CD4-positive, alpha-beta T cell treated with Interleukin-1 beta for 1 hour (primary cell): ENCODE data around the gene ABHD17B.
A peak's percentile ranks its signal among the peaks of the same experiment; 100 is the strongest.
"Not testable (repeated sequence)": the region's sequence is repeated elsewhere in the genome, so short reads cannot be mapped to it uniquely, and the experiment has no call there.

Source experiments
- DNase-seq, 2 donors: peaks; one replicate each; pipeline ENCODE4 v3.0.0-alpha.2; 2020 to 2022

ABHD17B gene

GRCh38 chr9:71911908-71912335 lies 929 bp upstream of the ABHD17B start:
- DNase-seq: no peak

GRCh38 chr9:71910650-71911060 lies 338 bp downstream of the ABHD17B start:
- no peak for DNase-seq

- peak; percentile 1 to 21 for DNase-seq
Measured at GRCh38 chr9:71909887-71910649, 925 bp downstream of the ABHD17B start.

GRCh38 chr9:71908825-71909224 lies 2.2 kb downstream of the ABHD17B start:
- DNase-seq: no peak

GRCh38 chr9:71904076-71904475 lies 6.9 kb downstream of the ABHD17B start:
- no peak for DNase-seq

GRCh38 chr9:71901695-71902597 lies 9.0 kb downstream of the ABHD17B start:
- DNase-seq: no peak

- DNase-seq: not testable (repeated sequence)
Measured at GRCh38 chr9:71898756-71899155, 12.2 kb downstream of the ABHD17B start.

GRCh38 chr9:71897577-71897976 lies 13.4 kb downstream of the ABHD17B start:
- DNase-seq: peak; percentile 8 to 37

GRCh38 chr9:71896761-71897160 lies 14.2 kb downstream of the ABHD17B start:
- no peak for DNase-seq

- DNase-seq: no peak
Measured at GRCh38 chr9:71895955-71896354, 15.0 kb downstream of the ABHD17B start.

GRCh38 chr9:71895117-71895516 lies 15.9 kb downstream of the ABHD17B start:
- DNase-seq: no peak

GRCh38 chr9:71891557-71892189 lies 19.3 kb downstream of the ABHD17B start:
- no peak for DNase-seq

GRCh38 chr9:71890042-71890679 lies 20.8 kb downstream of the ABHD17B start:
- no peak for DNase-seq

- no peak for DNase-seq
Measured at GRCh38 chr9:71887362-71887761, 23.6 kb downstream of the ABHD17B start.

GRCh38 chr9:71886541-71886940 lies 24.5 kb downstream of the ABHD17B start:
- DNase-seq: no peak

- DNase-seq: no peak
Measured at GRCh38 chr9:71886015-71886414, 25.0 kb downstream of the ABHD17B start.

GRCh38 chr9:71885467-71885866 lies 25.5 kb downstream of the ABHD17B start:
- no peak for DNase-seq

GRCh38 chr9:71884005-71884404 lies 27.0 kb downstream of the ABHD17B start:
- DNase-seq: no peak

GRCh38 chr9:71879644-71880174 lies 31.3 kb downstream of the ABHD17B start:
- no peak for DNase-seq

GRCh38 chr9:71878327-71879274 lies 32.4 kb downstream of the ABHD17B start:
- no peak for DNase-seq

GRCh38 chr9:71876829-71877228 lies 34.2 kb downstream of the ABHD17B start:
- DNase-seq: no peak
